T-cell (primary cell): Measurements from ENCODE around the gene SPTB. TPM values are rescaled to one million over a fixed set of nuclear protein-coding genes. Genes with fewer than 3 reads are reported as not detected.
A peak's percentile ranks its signal among the peaks of the same experiment; 100 is the strongest.

Experiments
- ATAC-seq, 4 experiments: fragments of 200-7000 bp in 3 of 4; fragments of 150-1000 bp in 1 of 4; cut with Tn5 transposase; replicated peaks in 1 of 4; 1 replicate in 3 of 4; 2 replicates in 1 of 4; pipeline ENCODE4 v1.10.0; 2021; ENCODE audit warnings: moderate library complexity in 3 of 4, mild to moderate bottlenecking in 2 of 4, moderate number of reproducible peaks in 1 of 4
- CTCF ChIA-PET, 2 donors: fragments of 300-600 bp; sonication (Branson Sonifier 250); formaldehyde crosslinking; loops; one replicate each; lab custom pipeline; 2022; ENCODE audit warnings: antibody characterized with exemption in 2 of 2; lab: Charles Lee
- POLR2A ChIA-PET, 2 donors: fragments of 300-600 bp; sonication (Branson Sonifier 250); formaldehyde crosslinking; loops; one replicate each; lab custom pipeline; 2022; ENCODE audit warnings: antibody characterized with exemption in 2 of 2; lab: Charles Lee
- DNase-seq, 35 experiments: peaks; one replicate each; pipeline versions ENCODE4 v3.0.0 to v3.0.0-alpha.2; 2013 to 2023
- H3K27ac ChIP-seq: one replicate; pipeline ENCODE4 v1.5.1; 2013; ENCODE audit warnings: low read length
- H3K27me3 ChIP-seq, 2 experiments: replicated peaks in 1 of 2; 1 replicate in 1 of 2; 2 replicates in 1 of 2; pipeline versions ENCODE4 v1.6.1 to v1.7.0; 2013; ENCODE audit warnings: low read length in 1 of 2, mixed read lengths in 1 of 2; ENCODE audit not compliant: control insufficient read depth in 2 of 2, insufficient read depth in 2 of 2; ENCODE audit errors: extremely low read depth in 1 of 2
- H3K36me3 ChIP-seq, 2 donors: 1 replicate in 1 of 2; 2 replicates in 1 of 2; pipeline versions ENCODE4 v1.6.1 to v1.7.0; 2013; ENCODE audit warnings: low read length in 1 of 2; ENCODE audit not compliant: control insufficient read depth in 2 of 2, insufficient read depth in 1 of 2; ENCODE audit errors: extremely low read depth in 1 of 2
- H3K4me1 ChIP-seq, 2 experiments: 1 replicate in 1 of 2; 2 replicates in 1 of 2; pipeline versions ENCODE4 v1.6.1 to v1.7.0; 2013; ENCODE audit warnings: low read length in 2 of 2, mixed read lengths in 1 of 2; ENCODE audit not compliant: insufficient read depth in 2 of 2, control insufficient read depth in 1 of 2; ENCODE audit errors: extremely low read depth in 1 of 2
- H3K4me3 ChIP-seq, 2 donors: 1 replicate in 1 of 2; 2 replicates in 1 of 2; pipeline versions ENCODE4 v1.5.1 to v1.7.0; 2013; ENCODE audit warnings: mild to moderate bottlenecking in 2 of 2, low read length in 1 of 2, moderate library complexity in 1 of 2; ENCODE audit not compliant: control insufficient read depth in 1 of 2; ENCODE audit errors: extremely low read depth in 1 of 2
- H3K9me3 ChIP-seq: 2 replicates; pipeline ENCODE4 v1.7.0; 2013
- H3K27ac Mint-ChIP-seq, 2 donors: one replicate each; pipeline ENCODE4 v1.8.0; 2020 to 2021; ENCODE audit warnings: mild to moderate bottlenecking in 2 of 2, mixed read lengths in 2 of 2
- H3K27me3 Mint-ChIP-seq, 2 donors: one replicate each; pipeline ENCODE4 v1.8.0; 2021 to 2022; ENCODE audit warnings: mixed read lengths in 2 of 2
- H3K36me3 Mint-ChIP-seq: one replicate; pipeline ENCODE4 v1.8.0; 2021; ENCODE audit warnings: mixed read lengths
- H3K4me1 Mint-ChIP-seq, 3 donors: one replicate each; pipeline ENCODE4 v1.8.0; 2020 to 2022; ENCODE audit warnings: mixed read lengths in 3 of 3, mild to moderate bottlenecking in 1 of 3
- H3K4me3 Mint-ChIP-seq, 3 donors: one replicate each; pipeline ENCODE4 v1.8.0; 2020 to 2022; ENCODE audit warnings: mild to moderate bottlenecking in 3 of 3, mixed read lengths in 3 of 3, moderate library complexity in 3 of 3
- H3K9me3 Mint-ChIP-seq, 3 donors: one replicate each; pipeline ENCODE4 v1.8.0; 2020 to 2022; ENCODE audit warnings: mixed read lengths in 3 of 3
- WGBS: methylation state at CpG from one replicate; pipeline ENCODE4 v1.1.5; 2013; ENCODE audit warnings: missing lambda C conversion rate; ENCODE audit not compliant: insufficient coverage; 5-methylcytosine and 5-hydroxymethylcytosine counted together
- total RNA-seq, 35 experiments: library from RNA in 6 of 35; stranded (reverse) in 6 of 35; fragments of 120-200 nt in 1 of 35; gene quantifications; one replicate each; pipeline versions ENCODE4 v1.2.1 to v1.2.4 and lab custom pipeline; 2013 to 2026

Gene SPTB
- total RNA-seq, 5 donors from 2014 or later (not counting 1 experiment from before 2014, with no cell fraction given), result 0.07 to 0.13 (median 0.09) TPM

- H3K27ac Mint-ChIP-seq, result no peak overlapping the region
- no peak for DNase-seq
- no peak for ATAC-seq
- Histone ChIP-seq H3K27me3 (peaks cover 0 to 8% of the 10 kb centered on the region in 2 experiments), H3K4me3 (no peak overlapping the region), H3K9me3 (no peaks in the 10 kb centered on the region), H3K36me3 (no peaks in the 10 kb centered on the region), H3K27ac (no peak overlapping the region), H3K4me1 (no peaks in the 10 kb centered on the region)
- H3K4me1 Mint-ChIP-seq, result peaks cover 0 to 6% (median 0%) of the 10 kb centered on the region in 3 donors
- WGBS, result 38% methylated on average over 1 of the region's 6 CpGs
- no peaks in the 10 kb centered on the region for H3K36me3 Mint-ChIP-seq
- CTCF ChIA-PET, result interaction anchor here (0.7 to 1.2 kb wide), 2 partner anchors 14 kb away, joined by 3 to 4 read pairs; no protein-coding TSS in a partner anchor
- POLR2A ChIA-PET, result interaction anchor here in 1 of 2 donors (0.5 kb wide), 1 partner anchor 83 kb away, joined by 8 read pairs; no protein-coding TSS in a partner anchor
- H3K27me3 Mint-ChIP-seq, result peaks cover 3 to 18% of the 10 kb centered on the region in 2 donors
- no peak overlapping the region for H3K4me3 Mint-ChIP-seq
- no peaks in the 10 kb centered on the region for H3K9me3 Mint-ChIP-seq
Observed at GRCh38 chr14:64906022-64906421, 26.3 kb upstream of the SPTB start.

GRCh38 chr14:64899958-64900357 lies 20.3 kb upstream of the SPTB start:
- peaks cover 0 to 6% of the 10 kb centered on the region in 2 donors for H3K27me3 Mint-ChIP-seq
- no peak for ATAC-seq
- H3K4me3 ChIP-seq, result no peak overlapping the region
- H3K27ac ChIP-seq, result no peak overlapping the region
- ChIA-PET CTCF (interaction anchor here (0.9 to 1.8 kb wide), 3 partner anchors 8 to 67 kb away, joined by 3 to 7 read pairs (median 6); no protein-coding TSS in a partner anchor), POLR2A (interaction anchor here in 1 of 2 donors (0.5 kb wide), 1 partner anchor 111 kb away, joined by 6 read pairs; no protein-coding TSS in a partner anchor)
- H3K36me3 ChIP-seq, result no peaks in the 10 kb centered on the region
- H3K9me3 ChIP-seq, result no peaks in the 10 kb centered on the region
- no CpG with 5 or more reads among the region's 1 CpG for WGBS
- no peak overlapping the region for H3K27ac Mint-ChIP-seq
- no peaks in the 10 kb centered on the region for H3K36me3 Mint-ChIP-seq
- no peak overlapping the region for H3K4me3 Mint-ChIP-seq
- H3K9me3 Mint-ChIP-seq, result no peaks in the 10 kb centered on the region
- H3K4me1 ChIP-seq, result no peaks in the 10 kb centered on the region
- H3K4me1 Mint-ChIP-seq, result no peaks in the 10 kb centered on the region
- peaks cover 0 to 9% of the 10 kb centered on the region in 2 experiments for H3K27me3 ChIP-seq
- no peak for DNase-seq

GRCh38 chr14:64891839-64892375 lies 12.2 kb upstream of the SPTB start:
- Histone ChIP-seq H3K4me3 (no peak overlapping the region), H3K27me3 (peaks cover 4% of the 10 kb centered on the region in 2 experiments), H3K9me3 (no peaks in the 10 kb centered on the region), H3K36me3 (no peaks in the 10 kb centered on the region), H3K27ac (no peak overlapping the region), H3K4me1 (no peaks in the 10 kb centered on the region)
- WGBS, result no CpG with 5 or more reads among the region's 2 CpGs
- ATAC-seq, result peak; percentile 82 to 96 (median 89)
- peak in 16 of 35 experiments; percentile 9 to 79 (median 25) for DNase-seq
- ChIA-PET POLR2A (interaction anchor here in 1 of 2 donors (0.6 to 1.2 kb wide), 2 partner anchors 23 to 229 kb away, joined by 4 to 5 read pairs; no protein-coding TSS in a partner anchor), CTCF (interaction anchor here (0.5 to 4.9 kb wide), 49 partner anchors 8 to 589 kb away, joined by 3 to 60 read pairs (median 4); partner anchors contain the start of genes CHURC1 (in 1 of the 2) and SPTB (in 1 of the 2))
- Mint-ChIP-seq H3K36me3 (no peaks in the 10 kb centered on the region), H3K4me3 (no peak overlapping the region), H3K27me3 (peaks cover 3 to 5% of the 10 kb centered on the region in 2 donors), H3K27ac (no peak overlapping the region), H3K4me1 (peaks cover 0 to 5% (median 0%) of the 10 kb centered on the region in 3 donors), H3K9me3 (no peaks in the 10 kb centered on the region)

GRCh38 chr14:64891173-64891838 lies 11.6 kb upstream of the SPTB start:
- H3K27ac ChIP-seq, result no peak overlapping the region
- H3K4me1 ChIP-seq, result no peaks in the 10 kb centered on the region
- no peak overlapping the region for H3K4me3 ChIP-seq
- H3K27me3 ChIP-seq, result peaks cover 4% of the 10 kb centered on the region in 2 experiments
- no peak overlapping the region for H3K4me3 Mint-ChIP-seq
- WGBS, result 100% methylated on average over 2 of the region's 4 CpGs
- peaks cover 0 to 5% (median 0%) of the 10 kb centered on the region in 3 donors for H3K4me1 Mint-ChIP-seq
- DNase-seq, result no peak
- H3K27ac Mint-ChIP-seq, result no peak overlapping the region
- CTCF ChIA-PET, result interaction anchor here (0.5 to 4.9 kb wide), 47 partner anchors 9 to 588 kb away, joined by 3 to 60 read pairs (median 4); partner anchors contain the start of genes CHURC1 (in 1 of the 2) and SPTB (in 1 of the 2)
- H3K36me3 ChIP-seq, result no peaks in the 10 kb centered on the region
- ATAC-seq, result no peak
- H3K27me3 Mint-ChIP-seq, result peaks cover 3 to 5% of the 10 kb centered on the region in 2 donors
- POLR2A ChIA-PET, result interaction anchor here in 1 of 2 donors (0.5 to 1.2 kb wide), 4 partner anchors 24 to 1177 kb away, joined by 3 to 5 read pairs (median 4); no protein-coding TSS in a partner anchor
- no peaks in the 10 kb centered on the region for H3K9me3 ChIP-seq
- H3K9me3 Mint-ChIP-seq, result no peaks in the 10 kb centered on the region
- no peaks in the 10 kb centered on the region for H3K36me3 Mint-ChIP-seq

- H3K9me3 Mint-ChIP-seq, result no peaks in the 10 kb centered on the region
- no CpG with 5 or more reads among the region's 6 CpGs for WGBS
- H3K36me3 Mint-ChIP-seq, result no peaks in the 10 kb centered on the region
- H3K27me3 Mint-ChIP-seq, result peaks cover 11 to 12% of the 10 kb centered on the region in 2 donors
- H3K4me3 Mint-ChIP-seq, result no peak overlapping the region
- Histone ChIP-seq H3K4me1 (no peaks in the 10 kb centered on the region), H3K27ac (no peak overlapping the region), H3K4me3 (no peak overlapping the region), H3K36me3 (no peaks in the 10 kb centered on the region), H3K9me3 (no peaks in the 10 kb centered on the region), H3K27me3 (peaks cover 4 to 8% of the 10 kb centered on the region in 2 experiments)
- DNase-seq, result no peak
- ATAC-seq, result no peak
- CTCF ChIA-PET, result interaction anchor here (0.6 to 4.9 kb wide), 9 partner anchors 8 to 526 kb away, joined by 3 to 60 read pairs (median 5); partner anchors contain the start of gene SPTB (in 1 of the 2)
- H3K4me1 Mint-ChIP-seq, result peaks cover 0 to 5% (median 0%) of the 10 kb centered on the region in 3 donors
- no peak overlapping the region for H3K27ac Mint-ChIP-seq
- POLR2A ChIA-PET, result interaction anchor here in 1 of 2 donors (0.7 kb wide), 1 partner anchor 194 kb away, joined by 3 read pairs; no protein-coding TSS in a partner anchor
Observed at GRCh38 chr14:64889352-64889751, 9.6 kb upstream of the SPTB start.

GRCh38 chr14:64885559-64885958 lies 5.9 kb upstream of the SPTB start:
- H3K27me3 ChIP-seq, result peaks cover 6 to 13% of the 10 kb centered on the region in 2 experiments
- Mint-ChIP-seq H3K4me3 (no peak overlapping the region), H3K9me3 (no peaks in the 10 kb centered on the region), H3K27me3 (peaks cover 23 to 31% of the 10 kb centered on the region in 2 donors), H3K4me1 (peaks cover 0 to 6% (median 6%) of the 10 kb centered on the region in 3 donors), H3K36me3 (no peaks in the 10 kb centered on the region), H3K27ac (no peak overlapping the region)
- no peaks in the 10 kb centered on the region for H3K36me3 ChIP-seq
- CTCF ChIA-PET, result no interaction called here
- peaks cover 2 to 5% of the 10 kb centered on the region in 2 experiments for H3K4me1 ChIP-seq
- H3K9me3 ChIP-seq, result no peaks in the 10 kb centered on the region
- WGBS, result 100% methylated on average over 1 of the region's 2 CpGs
- DNase-seq (no peak), ATAC-seq (no peak)
- H3K4me3 ChIP-seq, result no peak overlapping the region
- no peak overlapping the region for H3K27ac ChIP-seq
- POLR2A ChIA-PET, result no interaction called here
